GM10248 (cell line): ENCODE results near the gene LRP1.

Source experiments
- CTCF ChIA-PET: fragments of 300-600 bp; sonication (Branson Sonifier 250); formaldehyde crosslinking; extraction: SDS; loops from one replicate; lab custom pipeline; 2021; ENCODE audit warnings: antibody characterized with exemption; lab: Yijun Ruan, JAX
- POLR2A ChIA-PET: fragments of 350-650 bp; sonication (Branson Sonifier 250); formaldehyde crosslinking; extraction: SDS; loops from one replicate; lab custom pipeline; 2020; ENCODE audit warnings: antibody characterized with exemption; lab: Yijun Ruan, JAX
- DNase-seq: peaks from one replicate; pipeline ENCODE4 v3.0.0; 2012; ENCODE audit errors: extremely low spot score
- TF ChIP-seq, protein P1 (sequence below): IDR thresholded peaks from 2 replicates; pipeline ENCODE4 v1.5.1; 2012; ENCODE audit warnings: mild to moderate bottlenecking, low read depth; ENCODE audit errors: extremely low read depth, missing control alignments, control extremely low read depth

Gene LRP1

DNA sequence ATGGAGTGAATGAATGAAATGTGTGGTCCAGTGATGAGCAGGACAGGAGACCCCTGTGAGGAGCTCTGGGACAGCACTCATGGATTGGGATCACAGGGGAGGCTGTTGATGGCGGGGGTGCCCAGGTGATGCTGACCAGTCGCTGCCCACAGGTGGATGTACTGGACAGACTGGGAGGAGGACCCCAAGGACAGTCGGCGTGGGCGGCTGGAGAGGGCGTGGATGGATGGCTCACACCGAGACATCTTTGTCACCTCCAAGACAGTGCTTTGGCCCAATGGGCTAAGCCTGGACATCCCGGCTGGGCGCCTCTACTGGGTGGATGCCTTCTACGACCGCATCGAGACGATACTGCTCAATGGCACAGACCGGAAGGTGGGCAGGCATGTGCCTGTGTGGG is 32.5 kb downstream of the LRP1 start:
- ChIA-PET POLR2A (no interaction called here), CTCF (interaction anchor here (1.5 kb wide), 1 partner anchor 23 kb away, joined by 5 read pairs; no protein-coding TSS in a partner anchor)
- DNase-seq, result no peak
- TF ChIP-seq, protein P1, sequence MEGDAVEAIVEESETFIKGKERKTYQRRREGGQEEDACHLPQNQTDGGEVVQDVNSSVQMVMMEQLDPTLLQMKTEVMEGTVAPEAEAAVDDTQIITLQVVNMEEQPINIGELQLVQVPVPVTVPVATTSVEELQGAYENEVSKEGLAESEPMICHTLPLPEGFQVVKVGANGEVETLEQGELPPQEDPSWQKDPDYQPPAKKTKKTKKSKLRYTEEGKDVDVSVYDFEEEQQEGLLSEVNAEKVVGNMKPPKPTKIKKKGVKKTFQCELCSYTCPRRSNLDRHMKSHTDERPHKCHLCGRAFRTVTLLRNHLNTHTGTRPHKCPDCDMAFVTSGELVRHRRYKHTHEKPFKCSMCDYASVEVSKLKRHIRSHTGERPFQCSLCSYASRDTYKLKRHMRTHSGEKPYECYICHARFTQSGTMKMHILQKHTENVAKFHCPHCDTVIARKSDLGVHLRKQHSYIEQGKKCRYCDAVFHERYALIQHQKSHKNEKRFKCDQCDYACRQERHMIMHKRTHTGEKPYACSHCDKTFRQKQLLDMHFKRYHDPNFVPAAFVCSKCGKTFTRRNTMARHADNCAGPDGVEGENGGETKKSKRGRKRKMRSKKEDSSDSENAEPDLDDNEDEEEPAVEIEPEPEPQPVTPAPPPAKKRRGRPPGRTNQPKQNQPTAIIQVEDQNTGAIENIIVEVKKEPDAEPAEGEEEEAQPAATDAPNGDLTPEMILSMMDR, result no peak

DNA sequence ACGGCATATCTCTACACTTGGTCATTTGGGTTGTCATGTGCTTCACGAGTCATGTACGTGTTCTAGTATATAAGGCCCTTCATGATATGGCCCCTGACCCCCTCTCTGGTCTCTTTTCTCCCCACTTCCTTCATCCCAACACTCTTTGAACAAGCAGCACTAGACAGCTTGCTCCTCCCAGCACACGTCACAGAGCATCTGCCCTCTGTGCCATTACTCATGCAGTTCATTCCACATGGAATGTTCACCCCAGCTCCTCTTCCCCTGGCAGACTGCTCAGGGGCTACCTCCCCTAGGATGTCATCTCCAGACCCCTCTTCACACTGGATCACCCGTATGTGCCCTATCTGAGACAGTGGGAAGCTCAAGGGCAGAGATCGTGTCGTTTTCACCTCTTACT is 33.2 kb downstream of the LRP1 start:
- ChIA-PET POLR2A (no interaction called here), CTCF (interaction anchor here (1.5 kb wide), 1 partner anchor 22 kb away, joined by 5 read pairs; no protein-coding TSS in a partner anchor)
- no peak for DNase-seq
- TF ChIP-seq, protein P1, result no peak

DNA sequence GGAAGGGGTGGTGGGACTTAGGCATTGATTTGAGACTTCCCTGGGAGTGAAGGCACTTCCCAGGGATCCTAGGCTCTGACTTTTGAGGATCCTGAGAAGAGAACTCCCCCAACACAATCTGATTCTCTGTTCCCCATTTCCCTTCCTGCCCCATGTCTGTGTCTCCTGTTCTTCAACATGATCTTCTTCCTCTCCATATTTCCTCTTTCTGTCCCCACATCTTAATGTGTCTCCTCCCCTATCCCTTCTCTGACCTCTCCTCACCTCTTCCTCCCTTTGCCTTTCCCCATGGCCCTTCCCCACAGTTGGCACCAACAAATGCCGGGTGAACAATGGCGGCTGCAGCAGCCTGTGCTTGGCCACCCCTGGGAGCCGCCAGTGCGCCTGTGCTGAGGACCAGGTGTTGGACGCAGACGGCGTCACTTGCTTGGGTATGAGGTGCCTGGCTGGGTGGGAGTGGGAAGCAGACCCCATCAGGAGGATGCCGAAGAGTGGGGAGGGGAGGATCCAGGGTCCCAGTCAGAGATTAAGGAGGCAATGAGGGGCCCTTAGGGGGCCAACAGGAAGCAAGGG is 34.4 kb downstream of the LRP1 start:
- POLR2A ChIA-PET, result no interaction called here
- DNase-seq, result no peak
- TF ChIP-seq, protein P1, result no peak
- CTCF ChIA-PET, result interaction anchor here (1.2 to 1.5 kb wide), 3 partner anchors 11 to 20 kb away, joined by 3 to 5 read pairs (median 3); no protein-coding TSS in a partner anchor

DNA sequence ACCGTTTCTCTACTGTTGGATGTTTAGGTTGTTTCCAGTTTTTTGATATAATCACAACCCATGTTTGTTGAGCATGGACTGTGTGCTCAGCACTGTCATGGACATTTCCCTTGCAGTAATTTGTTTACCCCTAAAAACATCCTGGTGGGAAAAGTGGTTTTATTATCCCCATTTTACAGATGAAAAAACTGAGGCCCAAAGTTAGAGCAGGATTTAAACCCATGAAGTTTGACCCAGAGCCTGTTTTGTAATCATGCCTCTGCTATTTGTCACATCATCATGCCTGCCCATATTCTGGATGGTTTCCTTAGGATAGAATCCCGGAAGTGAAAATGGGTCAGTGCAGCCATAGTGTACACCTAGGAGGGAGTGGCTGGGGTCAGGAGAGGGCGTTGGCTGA is 36.2 kb downstream of the LRP1 start:
- TF ChIP-seq, protein P1, result no peak
- no peak for DNase-seq
- POLR2A ChIA-PET, result no interaction called here
- CTCF ChIA-PET, result interaction anchor here (1.0 to 1.3 kb wide), 2 partner anchors 9 to 36 kb away, joined by 3 to 4 read pairs; partner anchors contain the start of gene LRP1

- no peak for DNase-seq
- ChIA-PET POLR2A (no interaction called here), CTCF (interaction anchor here (1.0 to 1.3 kb wide), 2 partner anchors 9 to 37 kb away, joined by 3 to 4 read pairs; partner anchors contain the start of gene LRP1)
- TF ChIP-seq, protein P1, result no peak
Observed at GRCh38 chr12:57164966-57165625, 36.8 kb downstream of the LRP1 start.

DNA sequence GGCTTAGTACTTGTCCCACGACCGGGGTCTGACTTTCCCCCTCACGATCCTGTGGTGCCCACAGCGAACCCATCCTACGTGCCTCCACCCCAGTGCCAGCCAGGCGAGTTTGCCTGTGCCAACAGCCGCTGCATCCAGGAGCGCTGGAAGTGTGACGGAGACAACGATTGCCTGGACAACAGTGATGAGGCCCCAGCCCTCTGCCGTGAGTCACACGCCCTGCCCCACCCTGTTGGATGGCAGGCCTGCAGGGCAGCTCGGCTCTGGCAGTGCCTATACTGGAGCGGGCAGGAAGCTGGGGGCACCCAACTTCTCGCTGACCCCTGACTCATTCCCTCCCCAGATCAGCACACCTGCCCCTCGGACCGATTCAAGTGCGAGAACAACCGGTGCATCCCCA is 37.5 kb downstream of the LRP1 start:
- POLR2A ChIA-PET, result no interaction called here
- TF ChIP-seq, protein P1, result no peak
- CTCF ChIA-PET, result interaction anchor here (1.3 to 11.3 kb wide), 2 partner anchors 8 to 19 kb away, joined by 4 to 122 read pairs; no protein-coding TSS in a partner anchor
- DNase-seq, result no peak
